ENCODE results near the gene VPS4A. TPM values are rescaled to one million over a fixed set of nuclear protein-coding genes. Genes with fewer than 3 reads are reported as not detected.

Gene VPS4A
- polyA plus RNA-seq, 3 donors: 47.1 to 58.3 (median 56.6) TPM

DNA sequence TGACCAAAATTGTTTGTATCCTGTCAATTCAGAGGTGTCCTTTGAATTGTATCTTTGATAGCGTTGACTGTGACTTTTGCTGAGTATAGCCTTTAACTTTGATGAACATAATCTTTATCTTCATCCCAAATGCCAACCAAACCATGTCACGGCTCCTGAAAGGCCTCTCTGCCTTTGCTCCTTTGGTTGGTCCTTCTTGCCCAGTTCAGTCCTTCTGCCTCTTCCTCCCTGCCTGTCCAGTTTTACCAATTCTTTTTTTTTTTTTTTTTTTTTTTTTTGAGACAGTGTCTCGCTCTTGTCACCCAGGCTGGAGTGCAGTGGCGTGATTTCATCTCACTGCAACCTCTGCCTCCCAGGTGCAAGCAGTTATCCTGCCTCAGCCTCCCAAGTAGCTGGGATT is 12.9 kb upstream of the VPS4A start:
- DNase-seq: no peak

DNA sequence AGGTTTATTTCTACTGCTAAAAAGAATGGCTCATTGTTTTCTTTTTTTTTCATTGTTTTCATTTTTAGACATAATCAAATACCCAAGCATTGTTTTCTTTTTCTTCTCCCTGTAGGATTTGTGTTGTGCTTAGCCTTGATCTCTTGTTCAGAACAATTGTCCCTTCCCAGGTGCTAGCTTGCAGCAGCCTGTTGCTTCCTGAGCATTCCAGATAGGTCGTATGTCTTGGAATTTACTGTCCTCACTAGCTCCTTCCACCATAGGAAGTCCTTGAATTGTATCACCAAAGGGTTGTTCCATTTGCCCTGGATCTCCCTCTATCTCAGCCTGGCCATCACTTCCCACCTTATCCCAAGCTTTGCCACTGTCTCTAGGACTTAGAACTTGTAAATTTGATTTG is 10.0 kb upstream of the VPS4A start:
- DNase-seq: no peak

DNA sequence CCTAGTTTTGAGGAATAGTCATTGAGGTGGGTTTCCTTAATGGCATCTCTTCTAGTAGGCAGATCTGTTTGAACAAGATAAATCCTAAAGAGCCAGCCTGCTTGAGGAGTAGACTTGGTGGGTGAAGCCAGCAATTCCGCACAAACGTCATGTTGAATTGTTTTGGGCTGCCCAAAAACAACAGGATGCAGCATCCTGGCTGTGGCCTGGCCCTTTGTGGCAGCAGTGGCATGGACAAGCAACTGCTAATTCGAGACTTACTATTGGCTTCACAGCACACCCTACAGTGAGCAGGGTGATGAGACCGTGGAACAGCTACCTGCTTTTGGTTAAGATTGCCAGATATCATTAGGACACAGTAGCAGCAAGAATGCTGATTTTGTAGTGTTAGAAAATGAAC is 9.3 kb upstream of the VPS4A start:
- DNase-seq: no peak

DNA sequence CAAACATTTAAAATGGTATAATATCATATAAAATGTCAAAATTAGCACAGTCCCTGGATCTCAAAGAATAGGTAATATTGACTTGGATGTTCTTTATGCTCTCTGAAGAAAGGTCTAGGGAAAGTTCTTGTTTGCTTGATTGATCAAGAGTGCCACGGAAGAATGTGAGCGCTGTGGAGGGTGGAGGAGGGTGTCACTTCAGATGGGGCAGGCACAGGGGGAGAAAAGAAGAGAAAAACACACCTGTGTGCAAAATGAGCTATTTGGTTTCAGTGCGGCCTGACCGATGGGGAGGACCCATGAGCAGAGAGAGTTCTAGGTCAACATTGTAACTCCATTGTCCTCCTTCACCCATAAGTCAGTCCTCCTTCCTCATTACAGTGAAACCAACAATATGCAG is 8.8 kb upstream of the VPS4A start:
- DNase-seq: no peak

DNA sequence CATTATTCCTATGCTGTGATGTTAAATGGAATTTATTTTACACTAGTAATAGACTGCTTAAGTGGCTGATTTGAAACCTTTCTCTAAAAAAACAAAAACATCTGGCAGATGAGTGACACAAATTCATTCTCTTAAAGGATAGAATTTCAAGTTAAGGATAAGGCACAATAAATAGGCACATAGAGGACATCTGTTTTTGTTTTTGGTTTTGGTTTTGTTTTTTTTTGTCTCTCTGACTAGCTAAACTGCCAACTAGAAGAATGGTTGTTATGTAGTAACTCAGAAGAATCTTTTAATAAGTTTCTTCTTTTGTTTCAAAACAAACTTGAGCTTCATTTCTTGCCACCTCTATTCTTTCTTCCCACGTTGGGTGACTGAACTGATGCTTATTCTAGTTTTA is 5.1 kb upstream of the VPS4A start:
- DNase-seq: no peak

DNA sequence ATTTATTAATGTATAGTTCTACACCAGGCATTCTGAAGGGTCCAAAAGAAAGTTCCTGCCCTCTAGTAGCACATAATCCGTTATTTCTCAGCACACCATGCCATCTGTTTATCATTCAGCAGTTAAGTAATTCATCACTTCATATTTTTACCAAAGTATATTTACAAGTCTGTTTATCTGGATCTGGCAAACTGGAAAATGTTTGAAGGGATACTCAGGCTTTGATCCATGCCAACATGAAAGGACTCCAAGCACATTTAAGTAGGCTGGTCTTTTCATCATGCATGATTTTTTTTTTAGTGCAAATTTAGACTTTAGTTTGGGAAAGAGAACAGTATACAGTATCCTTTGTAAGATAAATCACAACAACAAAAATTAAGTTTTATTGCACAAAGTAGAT is 4.1 kb upstream of the VPS4A start:
- no peak for DNase-seq

DNA sequence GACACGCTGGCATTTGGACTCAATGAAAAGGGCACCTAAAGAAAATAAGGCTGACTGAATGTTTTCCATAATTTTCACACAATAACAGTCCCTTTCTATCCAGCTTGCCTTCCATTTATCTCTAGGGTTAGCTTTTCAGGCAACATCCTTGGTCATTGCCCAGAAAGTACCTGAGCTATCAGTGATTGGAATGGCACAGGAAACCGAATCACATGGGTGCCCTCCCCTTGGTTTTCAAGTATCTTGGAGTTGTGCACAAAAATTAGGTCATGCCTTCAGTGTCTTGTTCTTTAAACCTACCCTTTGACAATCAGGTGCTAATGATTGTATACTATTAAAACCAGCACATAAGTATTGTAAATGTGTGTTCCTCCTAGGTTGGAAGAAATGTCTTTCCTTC is 3.3 kb upstream of the VPS4A start:
- DNase-seq: no peak

DNA sequence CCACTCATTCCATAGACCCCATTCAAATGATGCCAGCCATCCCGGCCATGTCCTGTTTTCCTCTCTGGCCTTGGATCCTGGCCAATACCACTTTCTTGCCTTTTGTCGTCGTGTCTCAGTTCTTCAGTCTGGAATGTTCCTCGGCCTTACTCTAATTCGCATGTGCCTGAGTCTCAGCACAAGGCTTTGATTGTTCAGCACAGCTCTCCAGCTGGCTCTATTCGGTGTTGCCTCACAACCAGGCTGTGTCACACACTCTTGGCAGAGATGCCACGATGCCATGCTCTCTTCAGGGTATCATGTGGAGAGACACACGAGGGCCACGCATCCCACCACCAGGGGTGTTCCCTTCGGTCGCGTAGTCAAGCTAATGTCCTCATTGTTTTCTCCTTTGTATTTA is 1.8 kb upstream of the VPS4A start:
- no peak for DNase-seq

DNA sequence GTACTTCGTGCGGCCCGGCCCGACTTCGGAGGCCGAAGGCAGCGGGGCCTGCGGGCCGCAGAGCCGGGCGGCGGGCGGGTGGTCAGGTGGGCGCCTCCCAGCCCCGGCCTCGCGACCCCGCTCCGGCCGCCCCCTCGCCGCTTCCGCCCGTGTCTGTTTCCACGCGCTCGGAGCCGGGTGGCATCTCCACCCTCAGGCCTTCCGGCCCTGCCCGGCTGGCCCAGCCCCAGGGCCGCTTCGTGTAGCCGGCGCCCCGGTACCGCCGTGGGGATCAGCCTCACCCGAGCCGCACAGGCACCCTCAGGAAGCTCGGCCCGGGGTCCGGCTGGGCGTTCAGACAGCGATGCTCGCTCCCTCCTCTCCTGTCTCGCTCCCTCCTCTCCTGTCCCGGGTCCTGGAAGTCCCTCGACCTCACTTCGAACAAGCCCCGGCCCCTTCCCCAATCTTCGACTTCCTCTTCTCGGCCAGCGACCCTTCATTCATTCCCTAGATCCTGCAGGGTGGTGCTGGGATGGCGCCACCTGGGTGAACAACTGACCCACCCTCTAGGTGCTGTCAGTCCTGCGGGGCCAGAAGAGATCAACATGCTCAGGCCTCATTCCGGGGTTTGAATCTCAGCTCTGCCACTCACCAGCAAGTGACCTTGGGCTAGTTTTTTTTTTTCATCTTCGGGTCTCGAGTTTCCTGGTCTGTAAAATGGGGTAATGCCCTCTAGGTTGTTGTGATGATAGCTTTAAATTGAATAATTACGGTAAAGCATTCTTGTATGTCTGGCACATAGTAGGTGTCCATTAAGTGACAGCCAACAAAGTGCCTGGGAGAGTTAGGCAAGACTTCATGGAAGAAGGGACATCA is 610 bp downstream of the VPS4A start:
- no peak for DNase-seq

DNA sequence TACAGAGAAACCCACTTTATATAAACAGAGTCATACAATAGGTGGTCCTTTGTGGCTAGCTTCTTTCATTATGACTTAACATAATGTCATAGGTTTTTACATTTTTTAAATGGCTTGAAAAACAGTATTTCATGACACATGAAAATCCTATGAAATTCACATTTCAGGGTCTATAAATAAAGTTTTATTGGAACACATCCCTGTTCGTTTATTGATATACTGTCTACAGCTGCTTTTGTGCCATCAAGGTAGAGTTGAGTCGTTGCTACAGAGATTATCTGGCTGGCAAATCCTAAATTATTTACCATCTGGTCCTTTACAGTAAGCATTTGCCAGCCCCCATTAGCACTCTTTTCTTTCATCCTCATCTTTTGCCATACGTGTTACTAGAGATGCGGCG is 2.3 kb downstream of the VPS4A start:
- DNase-seq: no peak

DNA sequence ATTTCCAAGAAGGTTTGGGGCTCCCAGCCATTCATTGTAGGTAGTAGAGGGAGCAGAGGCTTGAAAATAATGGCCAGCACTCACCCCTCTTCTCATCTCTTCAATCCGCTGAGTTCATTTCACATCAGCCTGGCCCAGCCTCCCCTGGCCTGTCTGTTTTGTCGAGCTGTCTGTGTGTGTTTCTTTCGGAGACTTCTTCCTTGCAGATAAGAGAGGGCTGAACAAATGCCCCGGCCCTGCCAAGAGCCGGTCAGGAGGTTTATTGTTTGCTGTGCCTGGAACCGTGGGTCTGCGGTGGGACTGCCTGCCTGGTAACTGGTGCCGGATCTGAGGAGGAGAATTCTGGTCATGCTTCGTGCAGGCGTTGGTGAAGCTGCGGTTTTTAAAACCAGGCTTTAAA is 3.4 kb downstream of the VPS4A start:
- no peak for DNase-seq

DNA sequence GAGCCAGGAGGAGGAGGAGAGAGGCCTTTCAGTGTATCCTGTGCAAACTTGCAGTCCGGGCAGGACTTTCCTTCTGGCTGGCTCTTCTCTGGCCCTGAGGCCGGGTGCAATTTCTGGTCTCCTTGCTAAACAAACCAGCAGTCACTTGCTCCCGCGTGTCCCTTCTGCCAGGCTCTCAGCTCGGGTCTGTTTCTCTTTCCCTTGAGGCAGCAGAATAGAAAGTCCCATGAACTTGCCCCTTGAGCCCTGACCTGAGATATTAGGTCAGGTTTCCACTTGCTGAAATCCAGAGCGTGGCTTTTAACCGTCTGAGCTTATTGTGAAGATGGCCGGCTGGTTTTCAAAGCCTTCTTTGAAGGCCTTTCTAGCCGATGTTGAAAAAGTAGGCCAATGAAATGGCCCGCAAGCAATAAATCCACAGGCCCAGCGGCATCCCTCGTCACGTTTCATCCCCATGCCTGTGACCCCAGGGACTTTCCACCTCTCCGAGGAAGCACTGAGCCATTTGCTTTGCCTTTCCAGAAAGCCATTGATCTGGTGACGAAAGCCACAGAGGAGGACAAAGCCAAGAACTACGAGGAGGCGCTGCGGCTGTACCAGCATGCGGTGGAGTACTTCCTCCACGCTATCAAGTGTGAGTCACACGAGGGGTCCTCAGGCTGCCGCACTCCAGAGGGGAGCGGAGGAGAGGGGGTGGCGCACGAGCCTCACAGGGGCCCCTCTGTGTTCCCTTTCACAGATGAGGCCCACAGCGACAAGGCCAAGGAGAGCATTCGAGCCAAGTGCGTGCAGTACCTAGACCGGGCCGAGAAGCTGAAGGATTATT is 4.5 kb downstream of the VPS4A start:
- DNase-seq: no peak

DNA sequence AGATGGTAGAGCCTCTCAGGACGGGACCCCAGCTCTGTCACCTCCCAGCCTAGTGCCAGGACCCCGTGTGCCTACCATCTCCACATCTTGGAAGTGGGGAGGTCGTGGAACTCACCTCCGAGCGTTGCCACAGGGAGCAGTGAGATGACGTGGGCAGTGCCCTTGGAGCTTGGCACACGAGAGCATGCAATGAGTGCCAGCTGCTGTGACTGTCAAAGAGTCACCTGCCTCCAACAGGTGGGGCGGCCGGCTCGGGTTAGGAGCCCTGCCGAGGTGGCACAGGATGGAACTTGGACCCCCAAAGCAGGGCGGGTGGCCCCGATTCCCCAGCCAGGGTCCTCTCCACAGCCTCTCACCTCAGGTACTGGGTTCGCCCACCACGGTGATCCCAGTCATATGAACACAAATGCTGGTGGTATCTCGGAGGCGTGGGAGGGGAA is 5.5 kb downstream of the VPS4A start:
- DNase-seq: no peak

DNA sequence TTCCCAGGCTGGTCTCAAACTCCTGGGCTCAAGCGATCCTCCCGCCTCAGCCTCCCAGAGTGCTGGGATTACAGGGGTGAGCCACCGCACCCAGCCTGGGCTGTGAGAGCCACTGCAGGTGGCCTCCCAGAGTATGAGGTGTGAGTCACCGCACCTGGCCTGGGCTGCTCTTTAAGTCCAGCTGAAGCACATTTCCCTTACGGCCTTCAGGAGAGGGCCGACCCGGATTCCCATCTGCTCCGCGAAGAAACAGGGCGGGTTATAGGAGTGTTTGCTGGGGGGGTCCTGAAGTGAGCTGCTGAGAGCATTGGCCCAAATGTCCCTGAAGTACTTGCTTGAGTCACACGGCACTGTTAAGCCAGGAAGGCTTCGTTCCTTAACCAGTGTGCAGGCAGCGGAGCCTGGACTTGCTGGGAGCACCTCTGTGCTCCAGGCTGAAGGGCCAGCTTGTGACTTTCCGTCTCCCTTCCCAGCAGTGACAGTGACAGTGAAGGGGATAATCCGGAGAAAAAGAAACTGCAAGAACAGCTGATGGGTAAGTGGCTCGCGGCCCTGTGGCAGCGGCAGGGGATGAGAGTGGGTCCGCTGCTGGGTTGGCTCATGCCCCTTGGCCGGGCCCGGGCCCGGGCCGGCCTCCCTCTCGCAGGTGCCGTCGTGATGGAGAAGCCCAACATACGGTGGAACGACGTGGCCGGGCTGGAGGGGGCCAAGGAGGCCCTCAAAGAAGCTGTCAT is 7.2 kb downstream of the VPS4A start:
- no peak for DNase-seq

DNA sequence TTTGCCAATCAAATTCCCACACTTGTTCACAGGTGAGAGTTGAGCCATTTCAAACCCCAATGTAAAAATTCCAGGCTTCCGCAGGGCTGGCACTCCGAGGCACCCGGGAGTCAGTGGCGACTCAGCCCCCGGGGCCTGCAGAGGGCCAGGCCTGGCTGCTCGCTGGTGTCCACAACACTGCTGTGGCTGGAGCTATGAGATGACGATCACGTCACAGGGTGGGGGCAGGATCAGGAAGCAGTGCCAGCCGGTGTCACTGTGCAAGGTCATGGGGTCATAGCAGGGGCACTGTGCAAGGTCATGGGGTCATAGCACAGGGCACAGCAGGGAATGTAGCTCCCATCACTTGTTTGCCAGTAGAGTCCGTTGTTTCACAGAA is 7.8 kb downstream of the VPS4A start:
- no peak for DNase-seq

DNA sequence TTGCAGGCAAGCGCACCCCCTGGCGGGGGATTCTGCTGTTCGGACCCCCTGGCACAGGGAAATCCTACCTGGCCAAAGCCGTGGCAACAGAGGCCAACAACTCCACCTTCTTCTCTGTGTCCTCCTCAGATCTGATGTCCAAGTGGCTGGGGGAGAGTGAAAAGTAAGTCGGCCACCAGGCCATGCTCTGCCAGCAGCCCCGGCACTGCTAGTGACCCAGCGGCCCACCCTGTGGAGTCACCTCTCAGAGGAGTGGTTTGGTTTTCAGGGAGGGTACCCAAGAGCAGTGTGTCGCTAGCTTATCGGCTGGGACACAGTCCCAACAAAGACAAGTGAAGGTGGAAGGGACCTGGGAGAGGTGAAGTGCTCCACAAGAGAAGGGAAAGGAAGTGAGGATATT is 8.2 kb downstream of the VPS4A start:
- no peak for DNase-seq

DNA sequence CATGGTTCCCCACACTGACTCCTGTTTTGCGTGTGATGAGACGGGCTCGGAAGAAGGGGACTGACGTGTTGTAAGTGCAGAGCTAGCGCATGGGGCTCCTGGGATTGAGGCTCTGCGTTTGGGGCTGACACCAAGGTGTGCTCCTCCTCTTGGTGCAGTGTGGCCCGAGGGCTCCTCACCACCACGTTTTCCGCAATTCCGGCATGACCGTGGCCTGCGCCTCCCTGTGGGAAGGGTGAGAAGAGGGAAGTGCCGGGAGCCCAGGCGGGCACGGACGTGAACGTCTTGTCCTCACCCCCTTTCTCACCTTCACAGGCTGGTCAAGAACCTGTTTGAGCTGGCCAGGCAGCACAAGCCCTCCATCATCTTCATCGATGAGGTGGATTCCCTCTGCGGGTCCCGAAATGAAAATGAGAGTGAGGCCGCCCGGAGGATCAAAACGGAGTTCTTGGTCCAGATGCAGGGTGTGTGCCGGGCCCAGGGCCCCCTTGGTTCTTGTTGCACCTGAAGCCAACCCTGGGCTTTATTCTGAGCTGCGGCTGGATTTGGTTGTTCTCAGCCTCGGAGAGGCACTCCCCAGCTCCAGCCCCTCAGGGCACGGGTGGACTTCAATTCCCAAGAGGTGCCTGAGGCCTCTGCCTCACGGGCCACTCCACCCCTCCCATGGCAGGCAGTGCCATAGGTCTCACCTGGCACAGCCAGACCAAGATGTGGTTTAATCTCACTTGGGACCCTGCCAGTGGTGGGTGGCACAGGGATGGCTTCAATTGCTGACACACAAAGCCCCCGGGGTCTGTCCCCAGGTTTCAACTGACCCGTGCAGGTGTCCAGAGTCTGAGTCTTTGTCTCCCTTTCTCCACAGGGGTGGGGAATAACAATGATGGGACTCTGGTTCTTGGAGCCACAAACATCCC is 8.9 kb downstream of the VPS4A start:
- no peak for DNase-seq

DNA sequence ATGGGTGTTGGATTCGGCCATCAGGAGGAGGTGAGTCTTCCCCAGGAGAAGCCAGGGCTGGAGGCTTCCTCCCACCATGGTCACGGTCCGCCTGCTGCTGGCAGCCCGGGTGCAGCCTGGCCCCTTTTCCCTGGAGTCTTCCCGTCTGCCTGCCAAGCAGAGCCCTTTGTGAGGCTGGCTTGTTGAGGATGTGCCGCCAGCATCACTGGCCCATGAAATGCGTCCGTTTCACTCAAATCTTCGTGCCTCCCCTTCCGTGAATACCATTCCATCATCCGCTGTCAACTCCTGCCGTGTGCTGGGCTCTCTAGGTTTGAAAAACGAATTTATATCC is 9.6 kb downstream of the VPS4A start:
- DNase-seq: no peak

DNA sequence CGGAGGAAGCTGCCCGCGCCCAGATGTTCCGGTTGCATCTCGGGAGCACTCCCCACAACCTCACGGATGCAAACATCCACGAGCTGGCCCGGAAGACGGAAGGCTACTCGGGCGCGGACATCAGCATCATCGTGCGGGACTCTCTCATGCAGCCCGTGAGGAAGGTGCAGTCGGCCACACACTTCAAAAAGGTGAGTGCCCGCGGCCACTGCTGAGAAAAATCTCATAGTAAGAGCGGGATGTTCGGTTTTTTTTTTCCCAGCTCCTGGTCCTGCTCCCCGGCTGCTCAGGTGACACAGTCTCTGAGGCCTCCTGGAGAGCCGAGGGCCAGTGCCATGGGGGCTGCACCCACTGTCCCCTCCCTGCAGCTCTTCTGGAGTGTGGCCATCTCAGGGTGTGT is 9.9 kb downstream of the VPS4A start:
- DNase-seq: no peak

DNA sequence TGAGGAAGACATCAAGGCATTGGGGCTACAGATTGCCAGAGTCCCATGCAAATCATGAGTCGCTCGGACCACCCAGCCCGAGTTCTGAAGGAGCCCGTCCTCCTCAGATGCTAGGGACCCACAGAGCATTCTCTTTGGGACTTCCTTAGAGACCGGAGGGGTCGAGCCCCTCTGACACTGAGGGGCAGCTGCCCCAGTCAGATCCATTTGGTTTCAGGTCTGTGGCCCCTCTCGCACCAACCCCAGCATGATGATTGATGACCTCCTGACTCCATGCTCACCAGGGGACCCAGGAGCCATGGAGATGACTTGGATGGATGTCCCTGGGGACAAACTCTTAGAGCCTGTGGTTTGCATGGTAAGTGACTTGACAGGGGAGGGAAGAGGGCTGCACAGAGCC is 11.2 kb downstream of the VPS4A start:
- DNase-seq: no peak

DNA sequence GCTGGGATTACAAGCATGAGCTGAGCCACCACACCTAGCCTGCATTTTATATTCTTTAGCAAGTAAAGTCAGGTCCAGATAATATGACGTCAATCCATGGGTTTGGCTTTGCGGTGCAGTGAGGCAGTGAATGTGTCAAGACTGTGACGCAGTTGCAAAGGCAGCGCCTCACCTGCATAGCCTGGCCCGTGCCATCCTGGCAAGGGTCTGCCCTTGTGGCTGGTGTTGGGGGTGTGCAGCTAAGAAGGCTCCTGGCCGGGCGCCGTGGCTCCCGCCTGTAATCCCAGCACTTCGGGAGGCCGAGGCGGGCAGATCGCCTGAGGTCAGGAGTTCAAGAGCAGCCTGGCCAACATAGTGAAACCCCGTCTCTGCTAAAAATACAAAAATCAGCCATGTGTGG is 12.3 kb downstream of the VPS4A start:
- DNase-seq: no peak

DNA sequence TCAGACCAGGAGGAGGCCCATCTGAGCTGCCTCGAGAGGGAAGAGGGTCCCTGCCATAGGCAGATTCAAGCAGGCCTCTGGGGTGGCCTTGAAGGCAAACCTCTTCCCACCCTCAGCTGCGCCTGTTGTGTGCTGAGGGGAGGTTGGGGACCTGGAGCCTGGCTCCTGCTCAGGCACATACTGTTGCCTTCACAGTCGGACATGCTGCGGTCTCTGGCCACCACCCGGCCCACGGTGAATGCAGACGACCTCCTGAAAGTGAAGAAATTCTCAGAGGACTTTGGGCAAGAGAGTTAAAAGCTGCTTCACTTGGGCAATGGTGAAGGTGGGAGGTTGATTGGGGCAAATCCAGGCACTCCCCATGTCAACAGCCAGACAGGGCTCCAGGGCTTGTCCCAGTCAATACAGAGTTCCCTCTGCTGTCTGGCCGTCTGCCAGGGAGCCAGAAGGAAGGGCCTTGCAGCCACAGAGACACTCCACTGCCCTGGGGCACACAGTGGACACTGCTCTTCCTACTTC is 12.9 kb downstream of the VPS4A start:
- DNase-seq: no peak

Measured in renal pelvis (tissue), 4 donors.